ENCODE results near the gene RASGRP4.

DNA sequence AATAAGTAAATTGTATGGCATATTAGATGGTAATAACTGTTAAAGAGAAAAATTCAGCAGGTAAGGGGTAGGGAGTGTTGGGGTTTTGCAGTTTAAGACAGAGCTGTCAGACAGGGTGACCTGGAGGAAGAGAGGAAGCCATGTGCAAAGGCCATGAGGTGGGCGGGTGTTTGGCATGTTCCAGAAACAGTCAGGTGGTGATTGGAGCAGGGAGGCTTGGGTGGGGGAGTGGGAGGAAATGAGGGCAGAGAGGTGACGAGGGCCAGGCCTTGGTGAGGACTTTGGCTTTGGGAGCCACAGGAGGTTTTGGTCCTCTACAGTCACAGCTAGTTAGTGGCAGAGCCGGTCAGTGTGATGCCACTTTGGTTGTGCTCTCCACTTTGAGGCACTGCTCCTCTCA is 27.6 kb upstream of the RASGRP4 start:
- TF ChIP-seq, protein P1, sequence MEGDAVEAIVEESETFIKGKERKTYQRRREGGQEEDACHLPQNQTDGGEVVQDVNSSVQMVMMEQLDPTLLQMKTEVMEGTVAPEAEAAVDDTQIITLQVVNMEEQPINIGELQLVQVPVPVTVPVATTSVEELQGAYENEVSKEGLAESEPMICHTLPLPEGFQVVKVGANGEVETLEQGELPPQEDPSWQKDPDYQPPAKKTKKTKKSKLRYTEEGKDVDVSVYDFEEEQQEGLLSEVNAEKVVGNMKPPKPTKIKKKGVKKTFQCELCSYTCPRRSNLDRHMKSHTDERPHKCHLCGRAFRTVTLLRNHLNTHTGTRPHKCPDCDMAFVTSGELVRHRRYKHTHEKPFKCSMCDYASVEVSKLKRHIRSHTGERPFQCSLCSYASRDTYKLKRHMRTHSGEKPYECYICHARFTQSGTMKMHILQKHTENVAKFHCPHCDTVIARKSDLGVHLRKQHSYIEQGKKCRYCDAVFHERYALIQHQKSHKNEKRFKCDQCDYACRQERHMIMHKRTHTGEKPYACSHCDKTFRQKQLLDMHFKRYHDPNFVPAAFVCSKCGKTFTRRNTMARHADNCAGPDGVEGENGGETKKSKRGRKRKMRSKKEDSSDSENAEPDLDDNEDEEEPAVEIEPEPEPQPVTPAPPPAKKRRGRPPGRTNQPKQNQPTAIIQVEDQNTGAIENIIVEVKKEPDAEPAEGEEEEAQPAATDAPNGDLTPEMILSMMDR (IDR thresholded peaks at IDR 0.05 in 8 of 11, conservative IDR thresholded peaks at IDR 0.05 in 3 of 11), result no peak
- TF ChIP-seq POLR2AphosphoS5 (IDR thresholded peaks at IDR 0.05) (no peak), POLR2A (IDR thresholded peaks at IDR 0.05) (no peak)
